ENCODE measurements around the gene RAB3C. TPM values are rescaled to one million over a fixed set of nuclear protein-coding genes. Genes with fewer than 3 reads are reported as not detected.

The RAB3C gene
- total RNA-seq, 2 donors from 2014 or later = not detected

- Mint-ChIP-seq H3K27me3 (peaks cover 35% of the 10 kb centered on the region), H3K36me3 (ENCODE audit: low read depth) (no peaks in the 10 kb centered on the region), H3K9me3 (peaks cover 7% of the 10 kb centered on the region), H3K27ac (no peak overlapping the region), H3K4me3 (no peak overlapping the region), H3K4me1 (no peaks in the 10 kb centered on the region)
- no peak for ATAC-seq (replicated peaks)
Observed at GRCh38 chr5:58711965-58712364, 129.1 kb downstream of the RAB3C start.

- H3K27me3 Mint-ChIP-seq = peaks cover 46% of the 10 kb centered on the region
- no peak overlapping the region for H3K4me3 Mint-ChIP-seq
- no peak for ATAC-seq (replicated peaks)
- H3K27ac Mint-ChIP-seq = no peak overlapping the region
- H3K9me3 Mint-ChIP-seq = peaks cover 7% of the 10 kb centered on the region
- H3K4me1 Mint-ChIP-seq = no peaks in the 10 kb centered on the region
- H3K36me3 Mint-ChIP-seq (ENCODE audit: low read depth) = no peaks in the 10 kb centered on the region
Observed at GRCh38 chr5:58714046-58714445, 131.2 kb downstream of the RAB3C start.

- ATAC-seq (replicated peaks) = no peak
- H3K4me1 Mint-ChIP-seq = no peaks in the 10 kb centered on the region
- H3K4me3 Mint-ChIP-seq = no peak overlapping the region
- peaks cover 7% of the 10 kb centered on the region for H3K9me3 Mint-ChIP-seq
- no peak overlapping the region for H3K27ac Mint-ChIP-seq
- peaks cover 36% of the 10 kb centered on the region for H3K27me3 Mint-ChIP-seq
- H3K36me3 Mint-ChIP-seq (ENCODE audit: low read depth) = no peaks in the 10 kb centered on the region
Observed at GRCh38 chr5:58715997-58716656, 133.3 kb downstream of the RAB3C start.

GRCh38 chr5:58716713-58717112 lies 133.8 kb downstream of the RAB3C start:
- ATAC-seq (replicated peaks) = peak; percentile 23
- H3K36me3 Mint-ChIP-seq (ENCODE audit: low read depth) = no peaks in the 10 kb centered on the region
- H3K27ac Mint-ChIP-seq = no peak overlapping the region
- H3K9me3 Mint-ChIP-seq = peaks cover 7% of the 10 kb centered on the region
- H3K4me1 Mint-ChIP-seq = no peaks in the 10 kb centered on the region
- no peak overlapping the region for H3K4me3 Mint-ChIP-seq
- H3K27me3 Mint-ChIP-seq = peaks cover 35% of the 10 kb centered on the region

DNA sequence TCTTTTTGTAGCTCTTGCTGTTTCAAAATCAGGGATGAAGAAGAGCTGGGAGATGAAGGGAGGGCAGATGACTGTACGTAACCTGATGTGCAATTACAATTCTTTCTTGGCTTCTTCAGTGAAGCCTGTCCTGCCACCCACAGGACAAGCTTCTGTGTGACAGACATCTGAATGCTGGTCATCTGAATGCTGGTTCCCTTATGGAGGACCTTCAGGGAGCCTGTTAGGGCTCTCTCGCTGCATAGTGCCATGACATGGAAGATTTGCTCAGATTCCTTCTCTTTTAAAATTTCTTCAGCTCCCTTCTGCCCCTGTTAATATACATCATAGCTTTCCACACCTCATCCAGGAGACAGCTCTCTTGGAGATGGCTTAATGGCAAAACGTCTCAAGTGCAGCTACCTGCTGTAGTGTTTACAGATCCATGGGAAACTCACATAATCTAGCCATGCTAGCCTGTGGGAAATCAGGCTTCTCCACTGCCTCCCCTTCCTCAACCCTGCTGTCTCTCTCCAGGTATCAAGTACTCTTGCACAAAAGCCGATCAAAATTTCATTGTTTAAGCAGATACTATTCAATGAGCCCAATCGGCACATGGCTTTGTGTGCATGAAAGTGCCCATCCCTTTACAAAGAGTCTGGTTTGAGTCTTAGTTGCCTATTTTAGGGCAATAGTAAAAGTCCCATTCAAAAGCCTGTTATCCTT lies 134.6 kb downstream of the RAB3C start:
- ATAC-seq (replicated peaks) = no peak
- H3K27me3 Mint-ChIP-seq = peaks cover 38% of the 10 kb centered on the region
- no peak overlapping the region for H3K4me3 Mint-ChIP-seq
- peaks cover 7% of the 10 kb centered on the region for H3K9me3 Mint-ChIP-seq
- no peaks in the 10 kb centered on the region for H3K36me3 Mint-ChIP-seq (ENCODE audit: low read depth)
- no peak overlapping the region for H3K27ac Mint-ChIP-seq
- no peaks in the 10 kb centered on the region for H3K4me1 Mint-ChIP-seq

DNA sequence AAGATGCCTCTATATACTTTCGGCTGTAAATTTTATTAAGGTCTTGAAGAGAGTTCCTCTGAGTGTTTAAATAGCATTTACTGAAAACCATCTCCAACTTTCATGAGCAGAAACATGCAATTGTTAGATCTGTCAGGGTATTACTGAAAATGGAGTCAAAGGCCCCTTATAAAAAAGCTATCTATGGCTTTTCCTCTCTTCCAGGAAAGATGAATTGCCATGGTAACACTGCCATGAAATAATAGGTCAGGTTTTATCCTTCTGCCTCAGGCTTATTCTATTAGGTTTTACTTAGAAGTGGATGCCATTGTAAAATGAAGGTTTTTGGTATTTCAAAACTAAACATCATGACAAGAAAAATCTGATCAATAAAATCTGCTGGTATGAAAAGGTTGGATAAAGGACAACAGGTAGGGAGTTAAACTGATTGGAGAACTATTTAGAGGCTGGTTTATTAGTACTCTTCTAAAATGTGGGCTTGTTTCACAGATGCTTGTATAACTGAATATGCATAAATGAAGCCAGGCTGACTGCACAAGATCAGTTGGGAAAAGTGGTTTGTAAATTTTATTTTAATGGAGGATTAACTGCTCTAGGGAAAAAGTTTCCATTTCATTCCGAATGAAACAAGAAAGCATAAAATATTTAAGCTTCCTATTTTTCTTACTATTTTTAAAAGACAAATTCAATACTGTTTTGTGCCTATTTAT lies 135.5 kb downstream of the RAB3C start:
- Mint-ChIP-seq H3K27ac (no peak overlapping the region), H3K4me3 (no peak overlapping the region), H3K4me1 (no peaks in the 10 kb centered on the region), H3K27me3 (peaks cover 34% of the 10 kb centered on the region), H3K9me3 (peaks cover 7% of the 10 kb centered on the region), H3K36me3 (ENCODE audit: low read depth) (no peaks in the 10 kb centered on the region)
- no peak for ATAC-seq (replicated peaks)

DNA sequence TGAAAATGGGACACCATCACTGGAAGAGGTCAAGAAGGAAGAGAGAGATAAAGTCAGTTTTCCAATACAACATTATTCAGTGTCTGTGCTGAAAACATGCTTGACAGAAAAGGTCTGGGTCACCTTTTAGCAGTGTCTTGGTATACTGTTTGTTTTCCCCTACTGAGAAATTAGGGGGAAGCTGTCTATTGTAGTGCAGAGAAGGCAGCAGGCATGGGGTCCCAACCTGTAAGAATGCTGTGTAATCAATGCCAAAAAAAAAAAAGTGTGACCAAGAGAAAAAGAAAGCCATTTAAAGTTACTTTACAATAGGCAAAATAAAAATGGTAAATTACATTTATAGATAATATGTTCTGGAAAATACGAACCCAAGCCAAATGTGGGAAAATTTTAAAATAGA lies 139.3 kb downstream of the RAB3C start:
- Mint-ChIP-seq H3K36me3 (ENCODE audit: low read depth) (no peaks in the 10 kb centered on the region), H3K27me3 (peaks cover 22% of the 10 kb centered on the region), H3K9me3 (no peaks in the 10 kb centered on the region), H3K27ac (no peak overlapping the region), H3K4me3 (no peak overlapping the region), H3K4me1 (no peaks in the 10 kb centered on the region)
- ATAC-seq (replicated peaks) = no peak

- Mint-ChIP-seq H3K9me3 (no peaks in the 10 kb centered on the region), H3K27ac (no peak overlapping the region), H3K36me3 (ENCODE audit: low read depth) (no peaks in the 10 kb centered on the region), H3K27me3 (peaks cover 28% of the 10 kb centered on the region), H3K4me1 (no peaks in the 10 kb centered on the region), H3K4me3 (no peak overlapping the region)
- no peak for ATAC-seq (replicated peaks)
Observed at GRCh38 chr5:58724992-58725391, 142.1 kb downstream of the RAB3C start.

DNA sequence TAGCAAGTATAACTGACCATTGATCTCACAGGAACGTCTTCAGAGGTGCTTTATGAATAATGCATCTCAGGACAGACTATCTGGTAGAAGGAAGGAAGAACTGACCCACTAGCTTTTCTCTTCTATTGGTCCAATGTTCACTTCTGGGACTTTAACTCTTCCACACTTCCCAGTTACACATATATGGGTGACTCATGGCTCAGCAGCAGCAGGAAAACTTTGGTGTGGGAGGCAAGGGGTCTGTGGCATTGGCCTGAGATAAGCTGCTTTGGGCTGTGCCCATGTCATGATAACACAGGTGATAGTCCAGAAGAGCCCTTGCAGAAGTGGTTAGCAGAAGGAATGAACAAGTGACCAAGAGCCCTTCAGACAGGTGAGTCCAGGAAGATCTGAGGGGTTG lies 148.8 kb downstream of the RAB3C start:
- Mint-ChIP-seq H3K4me3 (no peak overlapping the region), H3K27ac (no peak overlapping the region), H3K27me3 (peaks cover 18% of the 10 kb centered on the region), H3K4me1 (no peaks in the 10 kb centered on the region), H3K36me3 (ENCODE audit: low read depth) (no peaks in the 10 kb centered on the region), H3K9me3 (no peaks in the 10 kb centered on the region)
- no peak for ATAC-seq (replicated peaks)

GRCh38 chr5:58735637-58736036 lies 152.8 kb downstream of the RAB3C start:
- no peaks in the 10 kb centered on the region for H3K36me3 Mint-ChIP-seq (ENCODE audit: low read depth)
- no peak for ATAC-seq (replicated peaks)
- H3K4me1 Mint-ChIP-seq = no peaks in the 10 kb centered on the region
- no peak overlapping the region for H3K4me3 Mint-ChIP-seq
- no peak overlapping the region for H3K27ac Mint-ChIP-seq
- no peaks in the 10 kb centered on the region for H3K9me3 Mint-ChIP-seq
- no peaks in the 10 kb centered on the region for H3K27me3 Mint-ChIP-seq

DNA sequence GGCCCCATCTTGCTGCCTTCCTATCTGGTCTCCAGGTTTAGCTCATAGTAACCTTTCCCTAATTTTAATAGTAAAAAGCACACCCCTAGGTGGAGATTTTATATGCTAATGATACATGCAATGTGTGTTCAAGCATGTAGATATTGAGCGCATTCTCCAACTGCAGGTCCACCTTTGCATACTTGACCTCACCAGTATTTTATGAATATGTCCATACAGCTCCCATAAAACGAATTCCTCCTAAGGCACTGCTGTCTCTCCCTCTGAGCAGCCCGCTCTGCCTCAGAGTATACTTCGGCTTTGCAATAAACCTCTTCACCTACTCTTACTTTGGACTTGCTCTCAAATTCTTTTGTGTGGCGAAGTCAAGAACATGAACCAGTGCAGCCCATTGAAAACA lies 153.3 kb downstream of the RAB3C start:
- Mint-ChIP-seq H3K27me3 (no peaks in the 10 kb centered on the region), H3K4me3 (no peak overlapping the region), H3K4me1 (no peaks in the 10 kb centered on the region), H3K36me3 (ENCODE audit: low read depth) (no peaks in the 10 kb centered on the region), H3K27ac (no peak overlapping the region), H3K9me3 (no peaks in the 10 kb centered on the region)
- no peak for ATAC-seq (replicated peaks)

- H3K9me3 Mint-ChIP-seq = no peaks in the 10 kb centered on the region
Observed at GRCh38 chr5:58737671-58738070, 154.8 kb downstream of the RAB3C start.

DNA sequence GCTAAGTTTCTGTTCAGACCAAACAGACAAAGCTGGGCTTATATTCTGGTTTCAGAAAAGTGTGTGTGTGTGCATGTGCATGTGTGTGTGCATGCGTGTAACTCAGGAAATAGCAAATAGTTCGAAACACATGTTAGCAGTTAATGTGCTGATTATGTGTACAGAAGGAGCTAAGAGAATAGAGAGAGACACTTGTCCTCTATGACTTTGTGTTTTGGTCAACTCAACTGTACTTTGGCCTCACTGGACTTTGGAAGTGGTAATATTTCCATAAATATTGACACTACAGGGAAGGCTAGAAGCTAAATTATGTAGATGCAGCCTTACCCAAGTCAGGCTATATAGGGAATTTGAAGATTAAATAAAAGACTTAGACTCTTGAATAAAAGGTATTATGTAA lies 155.5 kb downstream of the RAB3C start:
- H3K36me3 Mint-ChIP-seq (ENCODE audit: low read depth) = no peaks in the 10 kb centered on the region
- no peaks in the 10 kb centered on the region for H3K9me3 Mint-ChIP-seq
- H3K4me3 Mint-ChIP-seq = no peak overlapping the region
- no peaks in the 10 kb centered on the region for H3K4me1 Mint-ChIP-seq
- peaks cover 3% of the 10 kb centered on the region for H3K27me3 Mint-ChIP-seq
- no peak for ATAC-seq (replicated peaks)
- no peak overlapping the region for H3K27ac Mint-ChIP-seq

More at GRCh38 chr5:58737671-58738070, 154.8 kb downstream of the RAB3C start:
- Mint-ChIP-seq H3K27ac (no peak overlapping the region), H3K4me3 (no peak overlapping the region), H3K27me3 (peaks cover 3% of the 10 kb centered on the region), H3K4me1 (no peaks in the 10 kb centered on the region), H3K36me3 (ENCODE audit: low read depth) (no peaks in the 10 kb centered on the region)
- no peak for ATAC-seq (replicated peaks)

- H3K4me3 Mint-ChIP-seq = no peak overlapping the region
Observed at GRCh38 chr5:58739051-58739450, 156.2 kb downstream of the RAB3C start.

DNA sequence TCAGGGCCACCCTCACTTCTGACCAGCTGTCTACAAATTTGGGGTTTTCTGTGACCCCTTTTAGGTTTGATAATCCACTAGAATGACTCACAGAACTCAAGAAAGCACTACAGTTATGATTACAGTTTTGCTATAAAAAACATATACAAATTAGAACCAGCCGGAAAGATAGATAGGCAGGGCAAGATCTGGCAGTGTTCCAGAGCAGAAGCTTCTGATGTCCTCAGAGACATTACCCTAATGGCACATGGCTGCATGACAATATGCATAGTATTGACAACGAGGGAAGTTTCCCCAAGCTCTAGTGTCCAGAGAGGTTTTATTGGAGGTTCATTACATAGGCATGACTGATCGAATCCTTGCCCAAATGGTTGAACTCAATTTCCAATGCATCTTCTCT lies 158.1 kb downstream of the RAB3C start:
- Mint-ChIP-seq H3K4me1 (no peaks in the 10 kb centered on the region), H3K9me3 (no peaks in the 10 kb centered on the region), H3K27ac (no peak overlapping the region), H3K27me3 (peaks cover 11% of the 10 kb centered on the region), H3K36me3 (ENCODE audit: low read depth) (no peaks in the 10 kb centered on the region), H3K4me3 (no peak overlapping the region)
- ATAC-seq (replicated peaks) = no peak

More at GRCh38 chr5:58739051-58739450, 156.2 kb downstream of the RAB3C start:
- Mint-ChIP-seq H3K27ac (no peak overlapping the region), H3K9me3 (no peaks in the 10 kb centered on the region), H3K27me3 (peaks cover 6% of the 10 kb centered on the region), H3K36me3 (ENCODE audit: low read depth) (no peaks in the 10 kb centered on the region), H3K4me1 (no peaks in the 10 kb centered on the region)
- no peak for ATAC-seq (replicated peaks)

All from activated T-helper 17 cell treated with anti-CD3 and anti-CD28 coated beads, Interleukin-2, amount 50 U/mL, for 72 hours (primary cell).